ENCODE results near the gene CYP11A1. TPM values are rescaled to one million over a fixed set of nuclear protein-coding genes. Genes with fewer than 3 reads are reported as not detected.

Gene CYP11A1
- total RNA-seq, 4 donors from 2014 or later: 0.67 to 3.7 (median 2.7) TPM

- H3K27ac ChIP-seq: peak overlapping the region in 2 of 4 donors; percentile 72 to 78
- peaks cover 0 to 50% (median 25%) of the 10 kb centered on the region in 3 donors for H3K4me1 ChIP-seq
- no peak overlapping the region for H3K4me3 ChIP-seq
- WGBS, 2 donors (ENCODE audit: low coverage in 1 of 2): 88 to 89% methylated on average over 4 to 6 of the region's 10 CpGs
- peaks cover 31% of the 10 kb centered on the region for H3K27me3 ChIP-seq
- TF ChIP-seq POLR2AphosphoS5 (IDR thresholded peaks at IDR 0.05) (no peak), EP300 (IDR thresholded peaks at IDR 0.05) (no peak), CTCF (IDR thresholded peaks at IDR 0.05) (peak in 3 of 4 experiments; percentile 36 to 61 (median 48)), POLR2A (IDR thresholded peaks at IDR 0.05) (no peak)
- no peaks in the 10 kb centered on the region for H3K36me3 ChIP-seq
- H3K9me3 ChIP-seq: no peaks in the 10 kb centered on the region
- ATAC-seq: peak; percentile 27
Measured at GRCh38 chr15:74320352-74321247, 46.8 kb downstream of the CYP11A1 start.

GRCh38 chr15:74319596-74320351 lies 47.7 kb downstream of the CYP11A1 start:
- WGBS, 2 donors (ENCODE audit: low coverage in 1 of 2): 50% methylated on average over 1 of the region's 8 CpGs; no CpG with 5 or more reads in 1 of the 2 donors
- ATAC-seq: no peak
- peaks cover 27% of the 10 kb centered on the region for H3K27me3 ChIP-seq
- H3K9me3 ChIP-seq: no peaks in the 10 kb centered on the region
- no peak overlapping the region for H3K4me3 ChIP-seq
- peaks cover 0 to 58% (median 25%) of the 10 kb centered on the region in 3 donors for H3K4me1 ChIP-seq
- peak overlapping the region in 3 of 4 donors; percentile 21 to 78 (median 72) for H3K27ac ChIP-seq
- no peaks in the 10 kb centered on the region for H3K36me3 ChIP-seq
- no peak for TF ChIP-seq CTCF (IDR thresholded peaks at IDR 0.05)
- TF ChIP-seq POLR2A (IDR thresholded peaks at IDR 0.05): no peak
- no peak for TF ChIP-seq POLR2AphosphoS5 (IDR thresholded peaks at IDR 0.05)
- no peak for TF ChIP-seq EP300 (IDR thresholded peaks at IDR 0.05)

- no CpG with 5 or more reads among the region's 5 CpGs for WGBS, 2 donors (ENCODE audit: low coverage in 1 of 2)
Measured at GRCh38 chr15:74319138-74319460, 48.3 kb downstream of the CYP11A1 start.

GRCh38 chr15:74318376-74319137 lies 48.9 kb downstream of the CYP11A1 start:
- Histone ChIP-seq H3K27me3 (peaks cover 34% of the 10 kb centered on the region), H3K4me3 (no peak overlapping the region), H3K36me3 (no peaks in the 10 kb centered on the region), H3K27ac (peak overlapping the region in 3 of 4 donors; percentile 21 to 78 (median 72)), H3K4me1 (peaks cover 0 to 60% (median 25%) of the 10 kb centered on the region in 3 donors), H3K9me3 (no peaks in the 10 kb centered on the region)
- peak; percentile 41 for ATAC-seq
- WGBS, 2 donors (ENCODE audit: low coverage in 1 of 2): no CpG with 5 or more reads among the region's 6 CpGs
- TF ChIP-seq POLR2A (IDR thresholded peaks at IDR 0.05) (no peak), POLR2AphosphoS5 (IDR thresholded peaks at IDR 0.05) (no peak), CTCF (IDR thresholded peaks at IDR 0.05) (no peak), EP300 (IDR thresholded peaks at IDR 0.05) (no peak)

More at GRCh38 chr15:74319138-74319460, 48.3 kb downstream of the CYP11A1 start:
- H3K4me3 ChIP-seq: no peak overlapping the region
- peak overlapping the region in 3 of 4 donors; percentile 21 to 78 (median 72) for H3K27ac ChIP-seq
- peaks cover 28% of the 10 kb centered on the region for H3K27me3 ChIP-seq
- ATAC-seq: no peak
- no peaks in the 10 kb centered on the region for H3K36me3 ChIP-seq
- peaks cover 0 to 60% (median 25%) of the 10 kb centered on the region in 3 donors for H3K4me1 ChIP-seq
- H3K9me3 ChIP-seq: no peaks in the 10 kb centered on the region
- TF ChIP-seq CTCF (IDR thresholded peaks at IDR 0.05): no peak

All from gastroesophageal sphincter (tissue), 4 donors.